Thoracic aorta (tissue), 2 donors: ENCODE results near the gene PLK5. TPM values are rescaled to one million over a fixed set of nuclear protein-coding genes. Genes with fewer than 3 reads are reported as not detected.
"Not testable (repeated sequence)": the region's sequence is repeated elsewhere in the genome, so short reads cannot be mapped to it uniquely, and the experiment has no call there.

ENCODE experiments used
- ATAC-seq: fragments of 150-250 bp; one replicate; pipeline ENCODE4 v1.8.0; 2017; ENCODE audit warnings: low read depth; ENCODE audit not compliant: insufficient number of reproducible peaks, low FRiP score
- DNase-seq: peaks from one replicate; pipeline ENCODE4 v3.0.0-alpha.2; 2020; ENCODE audit warnings: low spot score
- H3K27ac ChIP-seq, 2 donors: fragments of 200-600 bp; sonication (generic); 1 replicate in 1 of 2; 2 replicates in 1 of 2; pipeline ENCODE4 v1.5.1; 2016; ENCODE audit warnings: mild to moderate bottlenecking in 2 of 2, moderate library complexity in 2 of 2
- H3K27me3 ChIP-seq: fragments of 200-600 bp; sonication (generic); replicated peaks from 2 replicates; pipeline ENCODE4 v1.6.0; 2016; ENCODE audit warnings: mild to moderate bottlenecking; ENCODE audit not compliant: insufficient read depth
- H3K36me3 ChIP-seq: fragments of 200-600 bp; sonication (generic); one replicate; pipeline ENCODE4 v1.5.1; 2016
- H3K4me1 ChIP-seq, 2 donors: fragments of 200-600 bp; sonication (generic); 1 replicate in 1 of 2; 2 replicates in 1 of 2; pipeline versions ENCODE4 v1.5.1 to v1.6.0; 2016; ENCODE audit warnings: low read depth in 2 of 2, mild to moderate bottlenecking in 1 of 2; ENCODE audit not compliant: control insufficient read depth in 1 of 2
- H3K4me3 ChIP-seq: fragments of 200-600 bp; sonication (generic); 2 replicates; pipeline ENCODE4 v1.5.1; 2016; ENCODE audit warnings: mild to moderate bottlenecking
- H3K9me3 ChIP-seq: fragments of 200-600 bp; sonication (generic); 2 replicates; pipeline ENCODE4 v1.5.1; 2016
- total RNA-seq, 2 donors: library from RNA; depleted of rRNA; stranded (reverse); fragments of >200 nt; gene quantifications; one replicate each; pipeline versions ENCODE4 v1.1.0 to v1.2.3, GENCODE V29; 2016
- TF ChIP-seq, protein P1 (sequence below): fragments of 200-600 bp; sonication (generic); IDR thresholded peaks from one replicate; pipeline ENCODE4 v1.5.1; 2019; ENCODE audit warnings: antibody characterized with exemption

PLK5 gene
- not detected for total RNA-seq

GRCh38 chr19:1523412-1524286 is at the start of gene PLK5:
TSS of gene PLK5 (plus strand) at chr19:1524077. CDS start at chr19:1526997, 2,920 bp downstream.
- Histone ChIP-seq H3K4me1 (peaks cover 0 to 6% of the 10 kb centered on the region in 2 donors), H3K36me3 (no peaks in the 10 kb centered on the region), H3K27ac (no peak within 1 kb of the TSS), H3K9me3 (no peaks in the 10 kb centered on the region), H3K4me3 (no peak within 1 kb of the TSS), H3K27me3 (no peaks in the 10 kb centered on the region)
- DNase-seq (no peak), ATAC-seq (no peak)
- TF ChIP-seq, protein P1, sequence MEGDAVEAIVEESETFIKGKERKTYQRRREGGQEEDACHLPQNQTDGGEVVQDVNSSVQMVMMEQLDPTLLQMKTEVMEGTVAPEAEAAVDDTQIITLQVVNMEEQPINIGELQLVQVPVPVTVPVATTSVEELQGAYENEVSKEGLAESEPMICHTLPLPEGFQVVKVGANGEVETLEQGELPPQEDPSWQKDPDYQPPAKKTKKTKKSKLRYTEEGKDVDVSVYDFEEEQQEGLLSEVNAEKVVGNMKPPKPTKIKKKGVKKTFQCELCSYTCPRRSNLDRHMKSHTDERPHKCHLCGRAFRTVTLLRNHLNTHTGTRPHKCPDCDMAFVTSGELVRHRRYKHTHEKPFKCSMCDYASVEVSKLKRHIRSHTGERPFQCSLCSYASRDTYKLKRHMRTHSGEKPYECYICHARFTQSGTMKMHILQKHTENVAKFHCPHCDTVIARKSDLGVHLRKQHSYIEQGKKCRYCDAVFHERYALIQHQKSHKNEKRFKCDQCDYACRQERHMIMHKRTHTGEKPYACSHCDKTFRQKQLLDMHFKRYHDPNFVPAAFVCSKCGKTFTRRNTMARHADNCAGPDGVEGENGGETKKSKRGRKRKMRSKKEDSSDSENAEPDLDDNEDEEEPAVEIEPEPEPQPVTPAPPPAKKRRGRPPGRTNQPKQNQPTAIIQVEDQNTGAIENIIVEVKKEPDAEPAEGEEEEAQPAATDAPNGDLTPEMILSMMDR = no peak

GRCh38 chr19:1474765-1475351 is 49.0 kb upstream of the PLK5 start:
- Histone ChIP-seq H3K9me3 (no peaks in the 10 kb centered on the region), H3K4me1 (peaks cover 25 to 37% of the 10 kb centered on the region in 2 donors)

DNA sequence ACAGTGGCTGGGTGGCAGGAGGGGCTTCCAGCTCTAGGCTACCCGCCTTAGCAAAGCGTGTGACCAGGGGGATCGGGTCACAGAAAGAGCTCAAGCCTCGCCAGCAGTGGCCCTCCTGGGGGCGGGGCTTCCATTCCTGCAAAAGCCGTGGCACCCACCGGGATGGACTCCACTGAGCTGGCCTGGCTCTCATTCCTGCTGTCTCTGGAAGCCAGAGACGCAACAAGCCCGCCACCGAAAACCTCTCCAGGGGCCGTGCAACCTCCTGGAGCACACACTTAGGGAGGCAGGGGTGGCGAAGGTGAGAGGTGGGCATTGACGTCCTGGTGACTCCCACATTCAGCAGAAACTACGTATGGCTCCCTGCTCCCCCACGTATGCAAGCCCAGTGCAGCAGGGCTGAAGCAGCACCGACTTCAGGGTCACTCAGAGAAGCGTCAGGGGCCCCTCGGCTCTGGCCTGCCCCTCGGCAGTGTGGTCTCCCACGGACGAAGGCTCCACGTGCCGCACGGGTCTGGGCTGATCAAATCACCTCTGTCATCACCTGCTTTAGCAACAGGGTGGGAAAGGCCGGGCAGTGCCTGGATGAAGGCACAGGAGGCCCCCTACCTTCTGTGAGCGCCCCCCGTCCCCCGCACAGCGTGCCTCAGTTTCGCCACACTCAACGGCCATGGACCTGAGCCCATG is 48.0 kb upstream of the PLK5 start:
- ATAC-seq (no peak), DNase-seq (no peak)
- H3K27me3 ChIP-seq = peaks cover 15% of the 10 kb centered on the region
- TF ChIP-seq, protein P1 = no peak
- H3K36me3 ChIP-seq = peaks cover 6% of the 10 kb centered on the region
- H3K9me3 ChIP-seq = no peaks in the 10 kb centered on the region
- H3K27ac ChIP-seq = no peak overlapping the region
- H3K4me3 ChIP-seq = no peak overlapping the region
- peaks cover 15 to 27% of the 10 kb centered on the region in 2 donors for H3K4me1 ChIP-seq

More at GRCh38 chr19:1474765-1475351, 49.0 kb upstream of the PLK5 start:
- Histone ChIP-seq H3K36me3 (peaks cover 6% of the 10 kb centered on the region), H3K27me3 (peaks cover 15% of the 10 kb centered on the region), H3K27ac (no peak overlapping the region), H3K4me3 (no peak overlapping the region)
- ATAC-seq = no peak
- DNase-seq = no peak
- TF ChIP-seq, protein P1 = no peak

DNA sequence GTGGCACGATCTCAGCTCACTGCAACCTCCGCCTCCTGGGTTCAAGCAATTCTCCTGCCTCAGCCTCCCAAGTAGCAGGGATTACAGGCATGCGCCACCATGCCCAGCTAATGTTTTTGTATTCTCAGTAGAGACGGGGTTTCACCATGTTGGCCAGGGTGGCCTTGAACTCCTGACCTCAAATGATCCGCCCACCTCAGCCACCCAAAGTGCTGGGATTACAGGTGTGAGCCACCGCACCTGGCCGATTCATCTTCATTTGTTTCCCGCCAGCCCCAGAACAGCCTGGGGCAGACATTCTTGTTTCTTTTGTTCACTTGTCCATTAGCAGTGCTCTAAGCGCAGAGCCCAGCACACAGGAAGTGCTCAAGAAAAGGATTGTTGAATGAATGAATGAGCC is 46.8 kb upstream of the PLK5 start:
- ATAC-seq = not testable (repeated sequence)

DNA sequence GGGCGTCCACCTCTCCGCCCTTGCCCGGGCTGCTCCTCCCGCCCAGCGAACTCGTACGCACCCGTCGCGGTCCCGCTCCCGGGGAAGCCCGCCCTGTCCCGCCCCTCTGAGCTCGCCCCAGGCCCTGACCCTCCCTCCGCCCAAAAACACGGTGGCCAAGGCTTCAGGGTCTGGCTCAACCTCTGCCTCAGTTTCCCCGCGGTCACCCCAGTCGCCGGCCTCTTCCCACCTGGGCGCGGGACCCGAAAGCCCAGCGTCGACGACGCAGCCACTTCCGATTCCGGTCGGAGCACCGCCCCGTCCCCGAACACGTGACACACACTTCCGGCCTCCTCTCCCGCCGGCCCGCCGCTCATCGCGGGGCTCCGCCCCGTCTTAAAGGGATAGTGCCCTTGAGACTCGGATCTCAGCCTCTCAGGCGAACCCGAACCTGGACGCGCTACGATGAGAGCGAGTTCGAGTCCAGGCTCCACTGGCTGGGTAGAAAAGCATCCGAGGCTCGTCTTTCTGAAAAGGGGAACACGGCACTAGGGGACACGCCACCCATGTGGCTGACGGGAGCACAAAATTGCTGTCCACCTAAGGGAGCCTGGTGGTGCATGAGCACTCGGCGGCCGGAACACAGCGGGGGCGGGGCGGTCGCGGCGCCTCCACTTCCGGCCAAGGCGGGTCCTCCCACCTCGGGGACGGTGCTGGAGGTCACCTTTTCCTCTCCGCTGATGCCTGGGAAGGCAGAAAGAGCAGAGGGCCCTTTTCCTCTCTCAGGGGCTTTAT is 44.8 kb upstream of the PLK5 start, which contains the start of gene C19orf25:
TSS of gene C19orf25 (minus strand) at position 282 of the 774 bp plus-strand sequence. CDS start 312 bp downstream, outside the sequence.
- H3K27ac ChIP-seq = peak within 1 kb of the TSS in 1 of 2 donors; percentile 32
- no peaks in the 10 kb centered on the region for H3K9me3 ChIP-seq
- H3K4me1 ChIP-seq = peaks cover 6 to 15% of the 10 kb centered on the region in 2 donors
- DNase-seq (peak; percentile 78), ATAC-seq (peak; percentile 85)
- TF ChIP-seq, protein P1 = no peak
- peaks cover 6% of the 10 kb centered on the region for H3K36me3 ChIP-seq
- no peaks in the 10 kb centered on the region for H3K27me3 ChIP-seq
- H3K4me3 ChIP-seq = peak within 1 kb of the TSS; percentile 86

More for the DNA sequence above, 46.8 kb upstream of the PLK5 start:
- not testable (repeated sequence) for H3K27me3 ChIP-seq, H3K4me3 ChIP-seq, H3K36me3 ChIP-seq, H3K9me3 ChIP-seq, H3K27ac ChIP-seq, DNase-seq
- H3K4me1 ChIP-seq = peaks cover 6 to 15% of the 10 kb centered on the region in 2 donors
